ENCODE data around the gene MAGEA10.

GRCh38 chrX:152136312-152136711, 2.1 kb downstream of the MAGEA10 start:
- TF ChIP-seq FOXP2 (optimal IDR thresholded peaks at IDR 0.05; ENCODE audit: borderline replicate concordance, extremely low read depth, extremely low read length, insufficient read depth) (no peak), TAF1 (IDR thresholded peaks at IDR 0.05; ENCODE audit: borderline replicate concordance, insufficient read depth, low read length) (no peak), REST (IDR thresholded peaks at IDR 0.05; ENCODE audit: insufficient read depth in 1 of 2, low read depth in 2 of 2, low read length in 2 of 2) (no peak)

Data from PFSK-1 (cell line).